WTC11 (cell line): ENCODE data around the gene FOXO3.

Experiments
- ATF3 ChIP-seq: sonication (generic); formaldehyde crosslinking; conservative IDR thresholded peaks from 2 replicates; pipeline ENCODE4 v1.8.1; 2022; ENCODE audit warnings: mild to moderate bottlenecking, missing genetic modification reagents
- CREM ChIP-seq: sonication (generic); formaldehyde crosslinking; IDR thresholded peaks from 2 replicates; pipeline ENCODE4 v1.8.1; 2022; ENCODE audit warnings: mild to moderate bottlenecking, missing genetic modification reagents, moderate library complexity
- CTCF ChIP-seq: fragments of 200-600 bp; IDR thresholded peaks from 2 replicates; pipeline ENCODE4 v1.8.0; 2022; ENCODE audit warnings: antibody characterized with exemption
- IRF2 ChIP-seq: sonication (generic); formaldehyde crosslinking; IDR thresholded peaks from 2 replicates; pipeline ENCODE4 v1.8.0; 2022; ENCODE audit warnings: low read depth, missing genetic modification reagents, borderline replicate concordance
- JUN ChIP-seq: sonication (generic); formaldehyde crosslinking; IDR thresholded peaks from 2 replicates; pipeline ENCODE4 v1.8.0; 2023; ENCODE audit warnings: mild to moderate bottlenecking, missing genetic modification reagents
- NFYB ChIP-seq: sonication (generic); formaldehyde crosslinking; conservative IDR thresholded peaks from 2 replicates; pipeline ENCODE4 v1.8.0; 2022; ENCODE audit warnings: low read depth, missing genetic modification reagents
- SP1 ChIP-seq: sonication (generic); formaldehyde crosslinking; conservative IDR thresholded peaks from 2 replicates; pipeline ENCODE4 v1.8.1; 2022; ENCODE audit warnings: missing genetic modification reagents
- STAT6 ChIP-seq: sonication (generic); formaldehyde crosslinking; conservative IDR thresholded peaks from 2 replicates; pipeline ENCODE4 v1.8.1; 2023; ENCODE audit warnings: mild to moderate bottlenecking, low read depth, missing genetic modification reagents, moderate library complexity
- ZNF671 ChIP-seq: fragments of 250-450 bp; sonication (Bioruptor Pico); IDR thresholded peaks from 2 replicates; pipeline ENCODE4 v1.8.0; 2021; ENCODE audit warnings: mild to moderate bottlenecking
- TF ChIP-seq, protein P1 (sequence below): sonication (generic); formaldehyde crosslinking; IDR thresholded peaks from 2 replicates; pipeline ENCODE4 v1.8.1; 2023; ENCODE audit warnings: mild to moderate bottlenecking, missing genetic modification reagents
- TF ChIP-seq, protein P2 (sequence below): sonication (generic); formaldehyde crosslinking; IDR thresholded peaks from 2 replicates; pipeline ENCODE4 v1.8.0; 2023; ENCODE audit warnings: missing genetic modification reagents, mild to moderate bottlenecking, borderline replicate concordance
- TF ChIP-seq, protein P3 (sequence below): sonication (generic); formaldehyde crosslinking; IDR thresholded peaks from 2 replicates; pipeline ENCODE4 v1.8.0; 2022; ENCODE audit warnings: mild to moderate bottlenecking, missing genetic modification reagents
- TF ChIP-seq, protein P4 (sequence below): sonication (generic); formaldehyde crosslinking; IDR thresholded peaks from 2 replicates; pipeline ENCODE4 v1.8.1; 2022; ENCODE audit warnings: mild to moderate bottlenecking, moderate library complexity, missing genetic modification reagents

DNA sequence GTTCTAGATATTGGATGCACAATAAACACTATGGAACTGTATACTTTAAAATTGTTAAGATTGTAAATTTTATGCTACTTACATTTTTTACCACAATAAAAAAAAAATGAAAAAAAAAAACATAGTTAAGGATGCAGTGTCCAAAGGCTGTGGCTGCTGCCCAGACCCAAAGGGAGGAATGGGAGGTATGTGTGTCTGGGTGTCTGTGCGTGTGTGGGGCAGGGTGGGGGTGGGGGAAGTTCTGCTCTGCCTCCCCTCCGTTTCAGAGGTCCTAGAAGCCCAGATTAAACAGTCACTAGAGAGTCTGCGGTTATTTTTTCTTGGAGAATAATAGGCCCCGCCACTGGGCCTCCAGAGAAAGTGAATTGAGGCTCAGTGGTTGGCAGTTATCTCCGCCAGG lies 151.1 kb downstream of the FOXO3 start:
- TF ChIP-seq CTCF (no peak), ATF3 (CRISPR knock-in tag) (no peak), NFYB (CRISPR knock-in tag) (no peak), SP1 (no peak), ZNF671 (CRISPR knock-in tag) (no peak), STAT6 (CRISPR knock-in tag) (no peak), JUN (no peak), CREM (no peak), IRF2 (CRISPR knock-in tag) (no peak)
- TF ChIP-seq, protein P1, sequence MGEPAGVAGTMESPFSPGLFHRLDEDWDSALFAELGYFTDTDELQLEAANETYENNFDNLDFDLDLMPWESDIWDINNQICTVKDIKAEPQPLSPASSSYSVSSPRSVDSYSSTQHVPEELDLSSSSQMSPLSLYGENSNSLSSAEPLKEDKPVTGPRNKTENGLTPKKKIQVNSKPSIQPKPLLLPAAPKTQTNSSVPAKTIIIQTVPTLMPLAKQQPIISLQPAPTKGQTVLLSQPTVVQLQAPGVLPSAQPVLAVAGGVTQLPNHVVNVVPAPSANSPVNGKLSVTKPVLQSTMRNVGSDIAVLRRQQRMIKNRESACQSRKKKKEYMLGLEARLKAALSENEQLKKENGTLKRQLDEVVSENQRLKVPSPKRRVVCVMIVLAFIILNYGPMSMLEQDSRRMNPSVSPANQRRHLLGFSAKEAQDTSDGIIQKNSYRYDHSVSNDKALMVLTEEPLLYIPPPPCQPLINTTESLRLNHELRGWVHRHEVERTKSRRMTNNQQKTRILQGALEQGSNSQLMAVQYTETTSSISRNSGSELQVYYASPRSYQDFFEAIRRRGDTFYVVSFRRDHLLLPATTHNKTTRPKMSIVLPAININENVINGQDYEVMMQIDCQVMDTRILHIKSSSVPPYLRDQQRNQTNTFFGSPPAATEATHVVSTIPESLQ (CRISPR knock-in tag) = no peak
- TF ChIP-seq, protein P2, sequence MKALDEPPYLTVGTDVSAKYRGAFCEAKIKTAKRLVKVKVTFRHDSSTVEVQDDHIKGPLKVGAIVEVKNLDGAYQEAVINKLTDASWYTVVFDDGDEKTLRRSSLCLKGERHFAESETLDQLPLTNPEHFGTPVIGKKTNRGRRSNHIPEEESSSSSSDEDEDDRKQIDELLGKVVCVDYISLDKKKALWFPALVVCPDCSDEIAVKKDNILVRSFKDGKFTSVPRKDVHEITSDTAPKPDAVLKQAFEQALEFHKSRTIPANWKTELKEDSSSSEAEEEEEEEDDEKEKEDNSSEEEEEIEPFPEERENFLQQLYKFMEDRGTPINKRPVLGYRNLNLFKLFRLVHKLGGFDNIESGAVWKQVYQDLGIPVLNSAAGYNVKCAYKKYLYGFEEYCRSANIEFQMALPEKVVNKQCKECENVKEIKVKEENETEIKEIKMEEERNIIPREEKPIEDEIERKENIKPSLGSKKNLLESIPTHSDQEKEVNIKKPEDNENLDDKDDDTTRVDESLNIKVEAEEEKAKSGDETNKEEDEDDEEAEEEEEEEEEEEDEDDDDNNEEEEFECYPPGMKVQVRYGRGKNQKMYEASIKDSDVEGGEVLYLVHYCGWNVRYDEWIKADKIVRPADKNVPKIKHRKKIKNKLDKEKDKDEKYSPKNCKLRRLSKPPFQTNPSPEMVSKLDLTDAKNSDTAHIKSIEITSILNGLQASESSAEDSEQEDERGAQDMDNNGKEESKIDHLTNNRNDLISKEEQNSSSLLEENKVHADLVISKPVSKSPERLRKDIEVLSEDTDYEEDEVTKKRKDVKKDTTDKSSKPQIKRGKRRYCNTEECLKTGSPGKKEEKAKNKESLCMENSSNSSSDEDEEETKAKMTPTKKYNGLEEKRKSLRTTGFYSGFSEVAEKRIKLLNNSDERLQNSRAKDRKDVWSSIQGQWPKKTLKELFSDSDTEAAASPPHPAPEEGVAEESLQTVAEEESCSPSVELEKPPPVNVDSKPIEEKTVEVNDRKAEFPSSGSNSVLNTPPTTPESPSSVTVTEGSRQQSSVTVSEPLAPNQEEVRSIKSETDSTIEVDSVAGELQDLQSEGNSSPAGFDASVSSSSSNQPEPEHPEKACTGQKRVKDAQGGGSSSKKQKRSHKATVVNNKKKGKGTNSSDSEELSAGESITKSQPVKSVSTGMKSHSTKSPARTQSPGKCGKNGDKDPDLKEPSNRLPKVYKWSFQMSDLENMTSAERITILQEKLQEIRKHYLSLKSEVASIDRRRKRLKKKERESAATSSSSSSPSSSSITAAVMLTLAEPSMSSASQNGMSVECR (CRISPR knock-in tag) = no peak
- TF ChIP-seq, protein P3, sequence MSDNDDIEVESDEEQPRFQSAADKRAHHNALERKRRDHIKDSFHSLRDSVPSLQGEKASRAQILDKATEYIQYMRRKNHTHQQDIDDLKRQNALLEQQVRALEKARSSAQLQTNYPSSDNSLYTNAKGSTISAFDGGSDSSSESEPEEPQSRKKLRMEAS (CRISPR knock-in tag) = no peak
- TF ChIP-seq, protein P4, sequence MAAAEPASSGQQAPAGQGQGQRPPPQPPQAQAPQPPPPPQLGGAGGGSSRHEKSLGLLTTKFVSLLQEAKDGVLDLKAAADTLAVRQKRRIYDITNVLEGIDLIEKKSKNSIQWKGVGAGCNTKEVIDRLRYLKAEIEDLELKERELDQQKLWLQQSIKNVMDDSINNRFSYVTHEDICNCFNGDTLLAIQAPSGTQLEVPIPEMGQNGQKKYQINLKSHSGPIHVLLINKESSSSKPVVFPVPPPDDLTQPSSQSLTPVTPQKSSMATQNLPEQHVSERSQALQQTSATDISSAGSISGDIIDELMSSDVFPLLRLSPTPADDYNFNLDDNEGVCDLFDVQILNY (CRISPR knock-in tag) = no peak
